ENCODE data around the gene ABCG5.

ABCG5 gene

DNA sequence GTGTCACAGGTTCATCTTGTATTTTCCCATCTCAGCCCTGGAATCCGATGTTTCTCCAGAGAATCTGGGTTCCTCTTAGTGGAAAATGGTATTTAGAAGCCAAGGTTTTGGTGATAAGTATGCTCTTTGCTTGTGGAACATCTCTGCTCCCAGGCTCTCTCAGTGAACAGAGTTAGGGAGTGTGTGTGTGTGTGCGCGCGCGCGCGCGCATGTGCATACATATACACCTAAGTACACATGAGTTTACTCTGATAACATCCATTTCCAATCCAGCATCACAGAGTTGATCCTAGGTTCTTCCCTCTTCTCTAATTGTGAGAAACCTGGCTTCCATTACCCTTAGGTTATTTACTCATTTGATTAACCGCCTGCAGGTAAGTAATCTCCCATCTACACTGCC lies 41.8 kb upstream of the ABCG5 start:
- TF ChIP-seq, protein P1, sequence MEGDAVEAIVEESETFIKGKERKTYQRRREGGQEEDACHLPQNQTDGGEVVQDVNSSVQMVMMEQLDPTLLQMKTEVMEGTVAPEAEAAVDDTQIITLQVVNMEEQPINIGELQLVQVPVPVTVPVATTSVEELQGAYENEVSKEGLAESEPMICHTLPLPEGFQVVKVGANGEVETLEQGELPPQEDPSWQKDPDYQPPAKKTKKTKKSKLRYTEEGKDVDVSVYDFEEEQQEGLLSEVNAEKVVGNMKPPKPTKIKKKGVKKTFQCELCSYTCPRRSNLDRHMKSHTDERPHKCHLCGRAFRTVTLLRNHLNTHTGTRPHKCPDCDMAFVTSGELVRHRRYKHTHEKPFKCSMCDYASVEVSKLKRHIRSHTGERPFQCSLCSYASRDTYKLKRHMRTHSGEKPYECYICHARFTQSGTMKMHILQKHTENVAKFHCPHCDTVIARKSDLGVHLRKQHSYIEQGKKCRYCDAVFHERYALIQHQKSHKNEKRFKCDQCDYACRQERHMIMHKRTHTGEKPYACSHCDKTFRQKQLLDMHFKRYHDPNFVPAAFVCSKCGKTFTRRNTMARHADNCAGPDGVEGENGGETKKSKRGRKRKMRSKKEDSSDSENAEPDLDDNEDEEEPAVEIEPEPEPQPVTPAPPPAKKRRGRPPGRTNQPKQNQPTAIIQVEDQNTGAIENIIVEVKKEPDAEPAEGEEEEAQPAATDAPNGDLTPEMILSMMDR (IDR thresholded peaks at IDR 0.05; ENCODE audit: control insufficient read depth, insufficient read depth, low read depth, low read length, missing control alignments), result no peak
- DNase-seq (ENCODE audit: low read depth), result no peak
- H3K4me3 ChIP-seq (ENCODE audit: control insufficient read depth, low read depth, low read length), result no peak overlapping the region

DNA sequence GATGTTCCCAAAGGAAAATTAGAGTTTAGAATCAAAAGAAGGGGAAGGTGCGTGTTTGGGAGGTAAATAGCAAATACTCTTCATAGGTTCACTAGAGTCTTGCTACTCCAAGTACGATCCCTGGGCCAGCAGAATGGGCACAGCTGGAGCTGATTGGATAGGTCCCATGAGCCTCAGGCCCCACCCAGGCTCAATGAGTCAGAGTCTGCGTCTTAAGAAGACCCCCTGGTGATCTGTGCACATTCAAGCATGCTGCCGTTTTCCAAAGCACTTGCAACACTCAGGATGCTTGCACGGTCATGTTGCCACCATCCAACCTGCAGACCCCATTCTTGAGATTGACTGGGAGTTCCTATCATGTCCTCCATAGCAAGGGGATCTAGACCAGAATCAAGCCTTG lies 40.6 kb upstream of the ABCG5 start:
- H3K4me3 ChIP-seq (ENCODE audit: control insufficient read depth, low read depth, low read length), result no peak overlapping the region
- no peak for DNase-seq (ENCODE audit: low read depth)
- TF ChIP-seq, protein P1 (IDR thresholded peaks at IDR 0.05; ENCODE audit: control insufficient read depth, insufficient read depth, low read depth, low read length, missing control alignments), result no peak

DNA sequence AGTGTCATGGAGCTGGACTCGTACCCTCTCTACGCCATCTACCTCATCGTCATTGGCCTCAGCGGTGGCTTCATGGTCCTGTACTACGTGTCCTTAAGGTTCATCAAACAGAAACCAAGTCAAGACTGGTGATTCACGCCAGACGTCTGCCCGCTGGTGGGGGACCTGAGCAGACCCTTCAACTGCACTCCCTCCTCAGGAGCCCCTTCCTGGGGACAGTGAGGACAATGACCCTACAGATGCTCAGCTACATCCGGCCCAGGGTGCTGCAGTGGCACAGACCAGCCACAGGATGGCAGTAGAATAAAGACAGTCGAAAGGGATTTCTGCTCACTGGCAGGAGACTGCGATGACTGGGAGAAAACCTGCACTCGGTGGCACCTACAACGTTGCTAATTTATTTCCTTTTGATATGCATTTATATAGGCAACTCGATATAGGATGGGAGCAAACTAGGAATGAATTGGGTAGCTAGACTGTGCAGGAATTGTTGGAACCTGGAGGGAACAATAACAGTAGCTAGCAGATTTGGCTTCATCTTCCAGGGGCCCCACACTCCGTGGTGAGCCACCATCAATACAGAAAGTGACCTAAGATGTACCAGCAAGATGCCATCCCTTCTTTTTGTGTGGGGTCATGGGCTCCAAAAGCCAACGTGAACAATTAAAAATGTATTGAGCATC lies 39.3 kb upstream of the ABCG5 start:
- no peak overlapping the region for H3K4me3 ChIP-seq (ENCODE audit: control insufficient read depth, low read depth, low read length)
- TF ChIP-seq, protein P1 (IDR thresholded peaks at IDR 0.05; ENCODE audit: control insufficient read depth, insufficient read depth, low read depth, low read length, missing control alignments), result peak; percentile 96
- peak; percentile 4 for DNase-seq (ENCODE audit: low read depth)

DNA sequence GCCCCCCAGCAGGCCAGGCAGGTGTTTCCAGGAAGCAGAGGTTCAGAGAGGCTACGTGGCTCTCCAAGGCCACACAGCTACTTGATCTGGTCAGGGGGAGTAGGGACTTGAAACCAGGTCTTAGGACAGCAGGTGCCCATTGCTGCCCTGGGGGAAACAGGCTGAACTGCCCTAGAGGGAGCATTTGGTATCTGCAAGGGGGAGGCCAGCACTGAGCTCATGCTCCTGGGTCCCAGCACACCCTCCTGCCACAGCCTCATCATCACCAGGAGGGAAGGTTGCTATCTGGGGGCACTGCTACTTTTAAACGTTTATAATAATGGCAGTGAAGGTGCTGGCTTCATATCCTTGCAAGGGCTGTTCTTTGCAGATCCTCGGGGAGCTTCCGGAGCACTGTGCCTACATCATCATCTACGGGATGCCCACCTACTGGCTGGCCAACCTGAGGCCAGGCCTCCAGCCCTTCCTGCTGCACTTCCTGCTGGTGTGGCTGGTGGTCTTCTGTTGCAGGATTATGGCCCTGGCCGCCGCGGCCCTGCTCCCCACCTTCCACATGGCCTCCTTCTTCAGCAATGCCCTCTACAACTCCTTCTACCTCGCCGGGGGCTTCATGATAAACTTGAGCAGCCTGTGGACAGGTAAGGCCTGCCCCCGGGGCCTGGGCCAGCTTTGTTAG lies 36.3 kb upstream of the ABCG5 start:
- TF ChIP-seq, protein P1 (IDR thresholded peaks at IDR 0.05; ENCODE audit: control insufficient read depth, insufficient read depth, low read depth, low read length, missing control alignments), result no peak
- no peak overlapping the region for H3K4me3 ChIP-seq (ENCODE audit: control insufficient read depth, low read depth, low read length)
- no peak for DNase-seq (ENCODE audit: low read depth)

DNA sequence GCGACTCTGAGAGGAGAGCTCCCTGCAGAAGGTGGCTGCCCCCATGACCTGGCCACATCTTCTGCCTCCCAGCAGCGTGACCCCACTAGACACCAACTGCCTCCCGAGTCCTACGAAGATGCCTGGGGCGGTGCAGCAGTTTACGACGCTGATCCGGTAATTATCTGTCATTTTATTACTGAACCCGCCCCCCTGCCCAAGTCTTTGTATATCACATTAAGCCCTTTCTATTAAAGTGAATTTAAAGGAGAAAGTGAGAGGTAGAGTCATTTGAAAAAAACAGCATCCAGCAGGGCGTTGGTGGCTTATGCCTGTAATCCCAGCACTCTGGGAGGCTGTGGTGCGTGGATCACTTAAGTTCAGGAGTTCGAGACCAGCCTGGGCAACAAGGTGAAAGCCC lies 33.5 kb upstream of the ABCG5 start:
- DNase-seq (ENCODE audit: low read depth), result no peak
- TF ChIP-seq, protein P1 (IDR thresholded peaks at IDR 0.05; ENCODE audit: control insufficient read depth, insufficient read depth, low read depth, low read length, missing control alignments), result no peak
- H3K4me3 ChIP-seq (ENCODE audit: control insufficient read depth, low read depth, low read length), result no peak overlapping the region

DNA sequence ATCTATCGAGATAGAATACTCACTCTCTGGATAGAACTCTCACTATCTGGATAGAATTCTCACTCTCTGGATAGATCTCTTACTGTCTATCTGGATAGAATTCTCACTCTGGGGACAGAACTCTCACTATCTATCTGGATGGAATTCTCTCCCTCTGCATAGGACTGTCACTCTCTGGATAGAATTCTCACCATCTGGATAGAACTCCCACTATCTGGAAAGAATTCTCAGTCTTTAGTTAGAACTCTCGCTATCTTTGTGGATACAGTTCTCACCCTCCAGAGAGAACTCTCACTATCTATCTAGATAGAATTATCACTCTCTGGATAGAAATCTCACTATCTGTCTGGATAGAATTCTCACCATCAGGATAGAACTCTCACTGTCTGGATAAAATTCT lies 16.7 kb upstream of the ABCG5 start:
- H3K4me3 ChIP-seq (ENCODE audit: control insufficient read depth, low read depth, low read length), result no peak overlapping the region
- TF ChIP-seq, protein P1 (IDR thresholded peaks at IDR 0.05; ENCODE audit: control insufficient read depth, insufficient read depth, low read depth, low read length, missing control alignments), result no peak
- DNase-seq (ENCODE audit: low read depth), result no peak
